ENCODE data around the gene KRTAP4-8. TPM values are rescaled to one million over a fixed set of nuclear protein-coding genes. Genes with fewer than 3 reads are reported as not detected.

Gene KRTAP4-8
- total RNA-seq, 1 donor from 2014 or later = not detected

- Histone ChIP-seq H3K27ac (no peak overlapping the region), H3K4me3 (no peak overlapping the region), H3K36me3 (no peaks in the 10 kb centered on the region), H3K9me3 (no peaks in the 10 kb centered on the region), H3K4me1 (no peaks in the 10 kb centered on the region), H3K27me3 (no peaks in the 10 kb centered on the region)
- intact Hi-C loops (cut with DNase I) = no loop called here
- TF ChIP-seq POLR2AphosphoS5 (IDR thresholded peaks at IDR 0.05; ENCODE audit: insufficient read depth in 1 of 2, low read depth in 1 of 2) = no peak
- TF ChIP-seq POLR2A (IDR thresholded peaks at IDR 0.05) = no peak
- no peak for TF ChIP-seq CTCF (IDR thresholded peaks at IDR 0.05)
- DNase-seq (ENCODE audit: extremely low spot score in 2 of 2) = no peak
These were observed 43.9 kb downstream of the KRTAP4-8 start for GRCh38 chr17:41054025-41054424.

- TF ChIP-seq CTCF (IDR thresholded peaks at IDR 0.05) (no peak), POLR2AphosphoS5 (IDR thresholded peaks at IDR 0.05; ENCODE audit: insufficient read depth in 1 of 2, low read depth in 1 of 2) (no peak), POLR2A (IDR thresholded peaks at IDR 0.05) (no peak)
- no peak overlapping the region for H3K27ac ChIP-seq
- no peak overlapping the region for H3K4me3 ChIP-seq
- no peaks in the 10 kb centered on the region for H3K4me1 ChIP-seq
- no peaks in the 10 kb centered on the region for H3K27me3 ChIP-seq
- DNase-seq (ENCODE audit: extremely low spot score in 2 of 2) = no peak
- H3K9me3 ChIP-seq = no peaks in the 10 kb centered on the region
- intact Hi-C loops (cut with DNase I) = no loop called here
- H3K36me3 ChIP-seq = no peaks in the 10 kb centered on the region
These were observed 45.4 kb downstream of the KRTAP4-8 start for GRCh38 chr17:41052566-41052965.

- H3K36me3 ChIP-seq = no peaks in the 10 kb centered on the region
- H3K9me3 ChIP-seq = no peaks in the 10 kb centered on the region
- H3K27me3 ChIP-seq = no peaks in the 10 kb centered on the region
- intact Hi-C loops (cut with DNase I) = no loop called here
- no peaks in the 10 kb centered on the region for H3K4me1 ChIP-seq
- TF ChIP-seq POLR2AphosphoS5 (IDR thresholded peaks at IDR 0.05; ENCODE audit: insufficient read depth in 1 of 2, low read depth in 1 of 2) (no peak), POLR2A (IDR thresholded peaks at IDR 0.05) (no peak), CTCF (IDR thresholded peaks at IDR 0.05) (no peak)
- DNase-seq (ENCODE audit: extremely low spot score in 2 of 2) = no peak
- H3K4me3 ChIP-seq = no peak overlapping the region
- no peak overlapping the region for H3K27ac ChIP-seq
These were observed 48.8 kb downstream of the KRTAP4-8 start for GRCh38 chr17:41049110-41049509.

DNA sequence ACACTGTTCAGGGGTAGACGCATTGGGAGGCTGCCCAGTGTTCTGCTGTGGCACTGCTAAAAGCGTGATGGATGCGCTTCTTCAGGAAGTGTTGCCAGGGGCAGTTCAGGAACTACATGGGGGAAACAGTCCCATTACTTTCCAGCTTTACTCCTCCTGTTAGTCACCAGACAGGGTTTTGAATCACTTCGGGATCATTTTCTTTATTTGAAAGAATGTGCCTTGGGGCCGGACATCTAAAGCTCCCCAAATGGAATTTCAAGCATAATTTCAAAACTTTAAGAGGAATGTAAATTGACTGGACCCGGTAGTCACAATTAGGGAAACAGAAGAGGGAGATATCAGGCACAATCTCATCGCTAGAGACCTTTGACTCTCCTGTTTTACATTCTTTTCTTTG lies 49.5 kb downstream of the KRTAP4-8 start:
- Histone ChIP-seq H3K27me3 (no peaks in the 10 kb centered on the region), H3K4me1 (no peaks in the 10 kb centered on the region), H3K36me3 (no peaks in the 10 kb centered on the region), H3K9me3 (no peaks in the 10 kb centered on the region), H3K27ac (no peak overlapping the region), H3K4me3 (no peak overlapping the region)
- no peak for DNase-seq (ENCODE audit: extremely low spot score in 2 of 2)
- intact Hi-C loops (cut with DNase I) = no loop called here
- TF ChIP-seq POLR2AphosphoS5 (IDR thresholded peaks at IDR 0.05; ENCODE audit: insufficient read depth in 1 of 2, low read depth in 1 of 2) (no peak), CTCF (IDR thresholded peaks at IDR 0.05) (no peak), POLR2A (IDR thresholded peaks at IDR 0.05) (no peak)

Other genes starting within 250 kb of the KRTAP4-8 start
- gene KRT12, start 230.9 kb downstream of the KRTAP4-8 start, total RNA-seq = not detected
- gene KRT20, start 212.9 kb downstream of the KRTAP4-8 start, total RNA-seq = not detected
- 0.98 TPM for gene KRT23, start 160.5 kb downstream of the KRTAP4-8 start, total RNA-seq
- gene KRT39, start 131.2 kb downstream of the KRTAP4-8 start, total RNA-seq = not detected
- gene KRT40, start 113.8 kb downstream of the KRTAP4-8 start, total RNA-seq = not detected
- not detected for gene KRTAP3-3, start 104.0 kb downstream of the KRTAP4-8 start, total RNA-seq
- not detected for gene KRTAP3-2, start 98.2 kb downstream of the KRTAP4-8 start, total RNA-seq
- gene KRTAP3-1, start 89.0 kb downstream of the KRTAP4-8 start, total RNA-seq = not detected
- not detected for gene KRTAP1-5, start 70.9 kb downstream of the KRTAP4-8 start, total RNA-seq
- gene KRTAP1-4, start 67.9 kb downstream of the KRTAP4-8 start, total RNA-seq = not detected
- gene KRTAP1-3, start 63.3 kb downstream of the KRTAP4-8 start, total RNA-seq = not detected
- gene KRTAP1-1, start 56.7 kb downstream of the KRTAP4-8 start, total RNA-seq = not detected
- gene KRTAP2-1, start 50.8 kb downstream of the KRTAP4-8 start, total RNA-seq = not detected
- not detected for gene KRTAP2-2, start 42.9 kb downstream of the KRTAP4-8 start, total RNA-seq
- gene KRTAP2-3, start 38.0 kb downstream of the KRTAP4-8 start, total RNA-seq = not detected
- gene KRTAP2-4, start 32.3 kb downstream of the KRTAP4-8 start, total RNA-seq = not detected
- gene KRTAP4-7, start 14.0 kb downstream of the KRTAP4-8 start, total RNA-seq = not detected
- not detected for gene KRTAP4-16, start 4.1 kb upstream of the KRTAP4-8 start, total RNA-seq
- gene KRTAP4-9, start 7.2 kb upstream of the KRTAP4-8 start, total RNA-seq = not detected
- gene KRTAP4-11, start 20.2 kb upstream of the KRTAP4-8 start, total RNA-seq = not detected
- gene KRTAP4-12, start 26.0 kb upstream of the KRTAP4-8 start, total RNA-seq = not detected
- not detected for gene KRTAP4-6, start 42.4 kb upstream of the KRTAP4-8 start, total RNA-seq
- gene KRTAP4-5, start 51.7 kb upstream of the KRTAP4-8 start, total RNA-seq = not detected
- gene KRTAP4-4, start 62.6 kb upstream of the KRTAP4-8 start, total RNA-seq = not detected
- gene KRTAP4-3, start 70.1 kb upstream of the KRTAP4-8 start, total RNA-seq = not detected
- gene KRTAP4-2, start 80.1 kb upstream of the KRTAP4-8 start, total RNA-seq = not detected
- not detected for gene KRTAP4-1, start 86.8 kb upstream of the KRTAP4-8 start, total RNA-seq
- gene KRTAP9-1, start 91.7 kb upstream of the KRTAP4-8 start, total RNA-seq = not detected
- not detected for gene KRTAP9-2, start 128.5 kb upstream of the KRTAP4-8 start, total RNA-seq
- not detected for gene KRTAP9-3, start 134.3 kb upstream of the KRTAP4-8 start, total RNA-seq
- gene KRTAP9-8, start 139.9 kb upstream of the KRTAP4-8 start, total RNA-seq = not detected
- gene KRTAP9-4, start 151.5 kb upstream of the KRTAP4-8 start, total RNA-seq = not detected
- not detected for gene KRTAP9-9, start 157.2 kb upstream of the KRTAP4-8 start, total RNA-seq
- gene KRTAP9-6, start 167.2 kb upstream of the KRTAP4-8 start, total RNA-seq = not detected
- gene KRTAP9-7, start 177.6 kb upstream of the KRTAP4-8 start, total RNA-seq = not detected
- gene KRTAP29-1, start 204.7 kb upstream of the KRTAP4-8 start, total RNA-seq = not detected
- gene KRTAP16-1, start 211.2 kb upstream of the KRTAP4-8 start, total RNA-seq = not detected
- not detected for gene KRTAP17-1, start 217.6 kb upstream of the KRTAP4-8 start, total RNA-seq